ENCODE results near the gene TNFRSF6B. TPM values are rescaled to one million over a fixed set of nuclear protein-coding genes. Genes with fewer than 3 reads are reported as not detected.
A peak's percentile ranks its signal among the peaks of the same experiment; 100 is the strongest.

Gene TNFRSF6B
- total RNA-seq, 1 experiment from 2014 or later = not detected

DNA sequence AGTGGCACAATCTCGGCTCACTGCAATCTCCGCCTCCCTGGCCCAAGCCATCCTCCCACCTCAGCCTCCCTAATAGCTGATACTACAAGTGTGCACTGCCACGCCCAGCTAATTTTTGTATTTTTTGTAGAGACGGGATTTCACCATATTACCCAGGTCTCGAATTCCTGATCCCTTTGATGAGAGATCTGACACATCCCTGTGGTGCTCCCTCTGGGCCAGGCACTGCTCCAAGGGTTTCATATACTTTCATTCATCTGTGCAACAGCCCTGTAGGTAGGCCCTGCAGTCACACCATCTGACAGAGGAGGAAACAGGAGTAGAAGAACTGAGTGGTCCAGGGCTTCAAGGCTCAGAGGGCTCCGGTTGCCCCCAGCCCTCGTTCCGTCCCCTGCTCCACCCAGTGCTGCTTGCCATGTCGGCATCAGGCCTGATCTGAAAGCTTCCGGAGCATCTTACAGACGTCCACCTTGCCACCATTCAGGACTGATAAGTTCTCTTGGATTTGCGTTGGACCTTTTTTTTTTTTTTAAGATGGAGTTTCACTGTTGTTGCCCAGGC is 14.7 kb downstream of the TNFRSF6B start:
- ChIA-PET CTCF (no interaction called here), POLR2A (interaction anchor here (0.7 kb wide), 1 partner anchor 12 kb away, joined by 3 read pairs; no protein-coding TSS in a partner anchor)
- in situ Hi-C loops (cut with HindIII; ENCODE audit: low pct_unique_long_range_greater_than_20kb, low sequenced_read_pairs) (no loop called here), intact Hi-C loops (cut with micrococcal nuclease; ENCODE audit: unreplicated experiment) (no loop called here)
- Histone ChIP-seq H3K36me3 (ENCODE audit: control insufficient read depth, insufficient read depth, low read length) (peaks cover 8% of the 10 kb centered on the region; the same call in 1 of the 2 replicates), H3K4me3 (ENCODE audit: low read depth in 2 of 2, low read length in 2 of 2) (no peak overlapping the region), H3K27me3 (ENCODE audit: control insufficient read depth, insufficient read depth, low read length) (no peaks in the 10 kb centered on the region), H3K27ac (ENCODE audit: low read length) (no peak overlapping the region), H3K9me3 (ENCODE audit: control insufficient read depth, insufficient read depth, low read depth, low read length) (no peaks in the 10 kb centered on the region), H3K4me1 (ENCODE audit: control insufficient read depth, insufficient read depth, low read length) (peaks cover 9% of the 10 kb centered on the region)
- no peak for DNase-seq (ENCODE audit: low read depth, low spot score)
- TF ChIP-seq POLR2AphosphoS5 (IDR thresholded peaks at IDR 0.05; ENCODE audit: low read depth, low read length) (no peak), TCF7L2 (IDR thresholded peaks at IDR 0.05; ENCODE audit: low read depth, low read length) (no peak), SIN3A (IDR thresholded peaks at IDR 0.05; ENCODE audit: borderline replicate concordance, insufficient read depth, low read depth, low read length) (no peak)
- TF ChIP-seq, protein P1, sequence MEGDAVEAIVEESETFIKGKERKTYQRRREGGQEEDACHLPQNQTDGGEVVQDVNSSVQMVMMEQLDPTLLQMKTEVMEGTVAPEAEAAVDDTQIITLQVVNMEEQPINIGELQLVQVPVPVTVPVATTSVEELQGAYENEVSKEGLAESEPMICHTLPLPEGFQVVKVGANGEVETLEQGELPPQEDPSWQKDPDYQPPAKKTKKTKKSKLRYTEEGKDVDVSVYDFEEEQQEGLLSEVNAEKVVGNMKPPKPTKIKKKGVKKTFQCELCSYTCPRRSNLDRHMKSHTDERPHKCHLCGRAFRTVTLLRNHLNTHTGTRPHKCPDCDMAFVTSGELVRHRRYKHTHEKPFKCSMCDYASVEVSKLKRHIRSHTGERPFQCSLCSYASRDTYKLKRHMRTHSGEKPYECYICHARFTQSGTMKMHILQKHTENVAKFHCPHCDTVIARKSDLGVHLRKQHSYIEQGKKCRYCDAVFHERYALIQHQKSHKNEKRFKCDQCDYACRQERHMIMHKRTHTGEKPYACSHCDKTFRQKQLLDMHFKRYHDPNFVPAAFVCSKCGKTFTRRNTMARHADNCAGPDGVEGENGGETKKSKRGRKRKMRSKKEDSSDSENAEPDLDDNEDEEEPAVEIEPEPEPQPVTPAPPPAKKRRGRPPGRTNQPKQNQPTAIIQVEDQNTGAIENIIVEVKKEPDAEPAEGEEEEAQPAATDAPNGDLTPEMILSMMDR (IDR thresholded peaks at IDR 0.05) = no peak
- TF ChIP-seq, protein P2, sequence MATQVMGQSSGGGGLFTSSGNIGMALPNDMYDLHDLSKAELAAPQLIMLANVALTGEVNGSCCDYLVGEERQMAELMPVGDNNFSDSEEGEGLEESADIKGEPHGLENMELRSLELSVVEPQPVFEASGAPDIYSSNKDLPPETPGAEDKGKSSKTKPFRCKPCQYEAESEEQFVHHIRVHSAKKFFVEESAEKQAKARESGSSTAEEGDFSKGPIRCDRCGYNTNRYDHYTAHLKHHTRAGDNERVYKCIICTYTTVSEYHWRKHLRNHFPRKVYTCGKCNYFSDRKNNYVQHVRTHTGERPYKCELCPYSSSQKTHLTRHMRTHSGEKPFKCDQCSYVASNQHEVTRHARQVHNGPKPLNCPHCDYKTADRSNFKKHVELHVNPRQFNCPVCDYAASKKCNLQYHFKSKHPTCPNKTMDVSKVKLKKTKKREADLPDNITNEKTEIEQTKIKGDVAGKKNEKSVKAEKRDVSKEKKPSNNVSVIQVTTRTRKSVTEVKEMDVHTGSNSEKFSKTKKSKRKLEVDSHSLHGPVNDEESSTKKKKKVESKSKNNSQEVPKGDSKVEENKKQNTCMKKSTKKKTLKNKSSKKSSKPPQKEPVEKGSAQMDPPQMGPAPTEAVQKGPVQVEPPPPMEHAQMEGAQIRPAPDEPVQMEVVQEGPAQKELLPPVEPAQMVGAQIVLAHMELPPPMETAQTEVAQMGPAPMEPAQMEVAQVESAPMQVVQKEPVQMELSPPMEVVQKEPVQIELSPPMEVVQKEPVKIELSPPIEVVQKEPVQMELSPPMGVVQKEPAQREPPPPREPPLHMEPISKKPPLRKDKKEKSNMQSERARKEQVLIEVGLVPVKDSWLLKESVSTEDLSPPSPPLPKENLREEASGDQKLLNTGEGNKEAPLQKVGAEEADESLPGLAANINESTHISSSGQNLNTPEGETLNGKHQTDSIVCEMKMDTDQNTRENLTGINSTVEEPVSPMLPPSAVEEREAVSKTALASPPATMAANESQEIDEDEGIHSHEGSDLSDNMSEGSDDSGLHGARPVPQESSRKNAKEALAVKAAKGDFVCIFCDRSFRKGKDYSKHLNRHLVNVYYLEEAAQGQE (IDR thresholded peaks at IDR 0.05; ENCODE audit: insufficient read depth in 1 of 2, low read depth in 2 of 2, low read length in 1 of 2) = no peak
- ATAC-seq = no peak
- BruUV-seq (replicated peaks) = no TSS peak

DNA sequence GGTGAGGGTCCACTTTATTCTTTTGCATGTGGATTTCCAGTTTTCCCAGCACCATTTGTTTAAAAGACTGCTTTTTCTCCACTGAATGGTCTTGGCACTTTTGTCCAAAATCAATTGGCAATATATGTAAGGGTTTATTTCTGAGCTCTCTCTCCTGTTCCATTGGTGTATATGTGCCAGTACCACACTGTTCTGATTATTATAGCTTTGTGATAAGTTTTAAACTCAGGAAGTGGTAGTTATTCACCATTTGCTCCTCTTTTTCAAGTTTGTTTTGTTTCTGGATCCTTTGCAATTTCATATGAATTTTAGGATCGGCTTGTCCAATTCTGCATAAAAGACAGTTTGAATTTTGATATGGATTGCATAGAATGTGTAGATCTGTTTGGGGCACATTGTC is 15.7 kb downstream of the TNFRSF6B start:
- Histone ChIP-seq H3K36me3 (ENCODE audit: control insufficient read depth, insufficient read depth, low read length) (peaks cover 5% of the 10 kb centered on the region; the same call in 1 of the 2 replicates), H3K4me1 (ENCODE audit: control insufficient read depth, insufficient read depth, low read length) (peaks cover 4% of the 10 kb centered on the region; the same call in 1 of the 2 replicates), H3K27me3 (ENCODE audit: control insufficient read depth, insufficient read depth, low read length) (no peaks in the 10 kb centered on the region), H3K4me3 (ENCODE audit: low read depth in 2 of 2, low read length in 2 of 2) (no peak overlapping the region), H3K9me3 (ENCODE audit: control insufficient read depth, insufficient read depth, low read depth, low read length) (no peaks in the 10 kb centered on the region), H3K27ac (ENCODE audit: low read length) (no peak overlapping the region)
- ChIA-PET POLR2A (no interaction called here), CTCF (no interaction called here)
- TSS peak; percentile 61 for BruUV-seq (replicated peaks)
- ATAC-seq = no peak
- TF ChIP-seq, protein P2 (IDR thresholded peaks at IDR 0.05; ENCODE audit: insufficient read depth in 1 of 2, low read depth in 2 of 2, low read length in 1 of 2) = no peak
- TF ChIP-seq, protein P1 (IDR thresholded peaks at IDR 0.05) = no peak
- TF ChIP-seq TCF7L2 (IDR thresholded peaks at IDR 0.05; ENCODE audit: low read depth, low read length) = no peak
- no peak for TF ChIP-seq SIN3A (IDR thresholded peaks at IDR 0.05; ENCODE audit: borderline replicate concordance, insufficient read depth, low read depth, low read length)
- TF ChIP-seq POLR2AphosphoS5 (IDR thresholded peaks at IDR 0.05; ENCODE audit: low read depth, low read length) = no peak
- in situ Hi-C loops (cut with HindIII; ENCODE audit: low pct_unique_long_range_greater_than_20kb, low sequenced_read_pairs) = no loop called here
- intact Hi-C loops (cut with micrococcal nuclease; ENCODE audit: unreplicated experiment) = no loop called here
- no peak for DNase-seq (ENCODE audit: low read depth, low spot score)

All from Panc1 (cell line).